ENCODE measurements around the gene APLP2. TPM values are rescaled to one million over a fixed set of nuclear protein-coding genes. Genes with fewer than 3 reads are reported as not detected.

APLP2 gene
- total and polyA plus RNA-seq, 2 experiments from 2014 or later = 322 to 362 TPM

DNA sequence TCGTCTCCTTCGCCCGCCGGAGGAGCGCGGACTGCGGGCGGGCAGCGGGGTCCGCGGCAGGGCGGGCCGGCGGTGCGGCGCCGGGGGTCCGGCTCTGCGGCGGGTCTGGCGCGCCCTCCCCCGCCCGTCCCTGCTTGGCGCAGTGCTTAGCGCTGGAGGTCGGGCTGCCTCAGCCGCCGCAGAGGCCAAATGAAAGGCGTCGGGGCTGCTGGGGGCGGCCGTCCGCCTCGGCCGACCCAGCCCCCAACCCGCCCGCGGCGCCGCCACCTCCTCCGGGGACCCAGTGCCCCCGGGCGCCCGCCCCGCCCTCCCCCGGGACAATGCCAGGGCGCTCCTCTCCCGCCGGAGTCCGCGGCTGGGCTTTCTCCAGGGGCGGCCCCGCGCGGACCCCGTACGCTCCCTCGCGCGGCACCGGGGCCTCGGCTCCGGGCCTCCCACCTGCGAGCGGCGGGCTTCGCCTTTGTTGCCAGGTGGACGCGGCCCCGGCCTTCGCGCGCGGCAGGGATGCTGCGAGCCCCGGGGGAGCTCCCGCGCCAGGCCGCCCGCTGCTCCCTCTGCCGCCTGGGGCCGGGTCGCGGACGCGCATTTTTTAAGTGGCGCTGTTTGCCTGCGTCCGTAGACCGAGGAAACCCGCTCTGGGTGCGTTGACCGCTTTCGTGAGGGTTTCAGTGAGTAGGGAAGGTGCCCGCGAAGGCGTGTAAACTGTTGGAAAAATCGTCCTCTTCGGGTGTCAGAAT, 583 bp downstream of the APLP2 start:
- peaks cover 36% of the 10 kb centered on the region for H3K27me3 ChIP-seq (ENCODE audit: insufficient read depth)
- DNase-seq (ENCODE audit: low spot score) (peak; percentile 56), ATAC-seq (peak; percentile 20)
- H3K36me3 ChIP-seq (ENCODE audit: insufficient read depth) = no peaks in the 10 kb centered on the region
- TF ChIP-seq JUNB (IDR thresholded peaks at IDR 0.05; ENCODE audit: unreplicated experiment) = no peak
- no peak for TF ChIP-seq CREB1 (CRISPR knock-in tag; IDR thresholded peaks at IDR 0.05; ENCODE audit: low read depth)
- no peaks in the 10 kb centered on the region; the same call in 1 of the 3 replicates for H3K36me3 Mint-ChIP-seq (ENCODE audit: low read depth)
- H4K20me1 ChIP-seq (replicated peaks; ENCODE audit: insufficient read depth) = peaks cover 29% of the 10 kb centered on the region
- H3K4me1 Mint-ChIP-seq = peaks cover 25% of the 10 kb centered on the region
- H2AFZ ChIP-seq = no peak overlapping the region
- no peak overlapping the region for H3K27ac Mint-ChIP-seq
- H3K4me3 Mint-ChIP-seq = peak overlapping the region; percentile 87
- peaks cover 27% of the 10 kb centered on the region for H3K27me3 Mint-ChIP-seq (ENCODE audit: insufficient read depth, low read depth, poor library complexity)
- H3K9me2 ChIP-seq (ENCODE audit: insufficient read depth) = no peaks in the 10 kb centered on the region
- peaks cover 48% of the 10 kb centered on the region for H3K79me2 ChIP-seq (replicated peaks; ENCODE audit: insufficient read depth)
- H3K4me2 ChIP-seq = peak overlapping the region; percentile 95
- no peaks in the 10 kb centered on the region; the same call in 1 of the 2 replicates for H3F3A ChIP-seq (replicated peaks; ENCODE audit: low read depth)
- peaks cover 28% of the 10 kb centered on the region for H3K4me1 ChIP-seq (ENCODE audit: insufficient read depth)
- peak overlapping the region; percentile 74 for H3K4me3 ChIP-seq
- H3K27ac ChIP-seq (ENCODE audit: low read depth) = 0 out of 2 replicates have a peak overlapping the region, but pooled peaks have one; percentile 71
- H3K9me3 Mint-ChIP-seq = no peaks in the 10 kb centered on the region

- Histone ChIP-seq H3K4me2 (peak overlapping the region; percentile 95), H3K79me2 (replicated peaks; ENCODE audit: insufficient read depth) (peaks cover 54% of the 10 kb centered on the region), H3K27me3 (ENCODE audit: insufficient read depth) (peaks cover 36% of the 10 kb centered on the region), H3K4me1 (ENCODE audit: insufficient read depth) (peaks cover 28% of the 10 kb centered on the region), H3K9me2 (ENCODE audit: insufficient read depth) (no peaks in the 10 kb centered on the region), H2AFZ (no peak overlapping the region), H3F3A (replicated peaks; ENCODE audit: low read depth) (no peaks in the 10 kb centered on the region; the same call in 1 of the 2 replicates), H3K4me3 (peak overlapping the region; percentile 74), H4K20me1 (replicated peaks; ENCODE audit: insufficient read depth) (peaks cover 32% of the 10 kb centered on the region), H3K27ac (ENCODE audit: low read depth) (no peak overlapping the region), H3K36me3 (ENCODE audit: insufficient read depth) (no peaks in the 10 kb centered on the region)
- peak; percentile 16 for ATAC-seq
- Mint-ChIP-seq H3K4me3 (peak overlapping the region; percentile 87), H3K4me1 (peaks cover 25% of the 10 kb centered on the region), H3K36me3 (ENCODE audit: low read depth) (no peaks in the 10 kb centered on the region; the same call in 1 of the 3 replicates), H3K27ac (no peak overlapping the region), H3K9me3 (no peaks in the 10 kb centered on the region), H3K27me3 (ENCODE audit: insufficient read depth, low read depth, poor library complexity) (peaks cover 27% of the 10 kb centered on the region)
- peak; percentile 68 for DNase-seq (ENCODE audit: low spot score)
- no peak for TF ChIP-seq ETS1 (IDR thresholded peaks at IDR 0.05)
- no peak for TF ChIP-seq CREB1 (CRISPR knock-in tag; IDR thresholded peaks at IDR 0.05; ENCODE audit: low read depth)
- no peak for TF ChIP-seq CTCF (conservative IDR thresholded peaks at IDR 0.05; ENCODE audit: low read depth in 2 of 2)
- no peak for TF ChIP-seq ZNF331 (CRISPR knock-in tag; IDR thresholded peaks at IDR 0.05; ENCODE audit: low read depth)
- no peak for TF ChIP-seq ZNF462 (CRISPR knock-in tag; IDR thresholded peaks at IDR 0.05)
- no peak for TF ChIP-seq NANOG (IDR thresholded peaks at IDR 0.05; ENCODE audit: borderline replicate concordance)
- TF ChIP-seq EZH2 (IDR thresholded peaks at IDR 0.05; ENCODE audit: low read depth, unreplicated experiment) = no peak
Measured at GRCh38 chr11:130070846-130071200, 1.1 kb downstream of the APLP2 start.

Data from GM23338 (cell line).